SIG-M5 treated with dmso at 0.1 percent for 504 hours (cell line): ENCODE data around the gene CLNK.

Experiments used
- DNase-seq: peaks from one replicate; lab custom pipeline; 2025; ENCODE audit not compliant: unreplicated experiment; lab: John Stamatoyannopoulos, UW

CLNK gene

DNA sequence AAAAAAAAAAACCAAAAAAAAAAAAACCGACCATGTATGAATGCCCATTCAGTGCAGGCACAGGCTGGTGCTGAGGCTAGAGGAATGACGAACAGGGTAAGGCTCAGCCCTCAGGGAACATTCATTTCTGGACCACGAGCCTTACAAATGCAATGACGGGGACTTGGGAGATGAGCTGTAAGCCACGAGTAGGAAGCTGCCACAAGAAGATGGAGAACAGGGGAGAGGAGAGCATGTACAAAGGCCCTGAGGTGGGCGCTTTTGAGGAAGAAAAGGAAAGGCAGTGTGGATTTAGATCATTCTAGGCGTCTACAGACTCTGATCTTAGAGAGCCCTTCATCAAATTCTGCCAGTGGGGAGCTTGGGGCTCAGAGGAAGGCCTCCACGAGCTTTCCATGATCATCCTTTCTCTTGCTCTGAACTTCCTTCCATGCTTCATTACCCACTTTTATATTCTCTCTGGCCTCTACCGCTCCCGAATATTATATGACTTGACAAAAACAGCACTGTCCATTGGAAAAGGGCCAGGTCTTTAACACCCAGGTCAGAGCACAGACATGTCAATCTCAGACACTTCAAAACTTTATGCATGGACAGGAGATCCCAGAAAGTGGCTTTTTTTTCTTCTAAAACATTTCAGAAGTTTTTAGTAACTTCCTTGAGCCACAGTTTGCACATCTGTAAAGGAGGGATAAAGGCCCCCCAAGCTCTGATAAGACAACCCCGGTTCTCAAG lies 224.1 kb downstream of the CLNK start:
- no peak for DNase-seq

DNA sequence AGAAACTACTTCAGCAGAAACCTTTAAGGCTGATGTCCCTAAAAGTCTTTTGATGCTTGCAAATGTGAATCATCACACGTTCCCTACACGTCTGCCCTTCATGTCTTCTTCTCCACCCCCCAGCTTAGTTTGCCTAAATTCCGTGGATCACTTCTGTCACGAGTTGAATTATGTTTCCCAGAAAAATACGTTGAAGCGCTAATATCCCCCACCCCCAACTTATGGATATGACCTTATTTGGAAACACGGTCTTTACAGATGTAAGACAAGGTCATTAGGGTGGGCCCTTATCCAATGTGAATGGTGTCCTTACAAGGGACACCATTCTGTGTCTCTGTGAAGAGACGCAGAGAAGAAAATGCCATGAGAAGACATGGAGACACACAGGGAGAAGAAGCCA lies 225.3 kb downstream of the CLNK start:
- DNase-seq: no peak

DNA sequence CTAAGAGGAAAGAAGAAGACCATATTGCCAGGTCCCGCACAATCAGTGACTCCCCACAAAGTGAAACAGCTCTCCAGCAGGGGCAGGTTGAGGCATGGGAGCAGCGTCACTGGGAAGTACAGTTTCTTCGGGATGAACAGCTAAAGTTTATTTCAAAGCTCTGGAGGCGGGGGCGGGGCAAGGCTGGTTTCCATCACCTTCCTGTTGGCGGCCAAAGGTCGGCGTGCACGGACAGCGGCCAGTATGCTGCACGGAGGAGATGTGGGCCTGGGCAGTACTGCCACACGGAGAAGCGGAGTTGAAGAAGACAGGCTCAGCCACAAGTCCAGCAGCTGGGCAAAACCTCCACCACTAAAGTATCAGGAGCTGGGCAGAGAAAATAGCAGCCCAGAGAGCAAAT lies 226.4 kb downstream of the CLNK start:
- no peak for DNase-seq

DNA sequence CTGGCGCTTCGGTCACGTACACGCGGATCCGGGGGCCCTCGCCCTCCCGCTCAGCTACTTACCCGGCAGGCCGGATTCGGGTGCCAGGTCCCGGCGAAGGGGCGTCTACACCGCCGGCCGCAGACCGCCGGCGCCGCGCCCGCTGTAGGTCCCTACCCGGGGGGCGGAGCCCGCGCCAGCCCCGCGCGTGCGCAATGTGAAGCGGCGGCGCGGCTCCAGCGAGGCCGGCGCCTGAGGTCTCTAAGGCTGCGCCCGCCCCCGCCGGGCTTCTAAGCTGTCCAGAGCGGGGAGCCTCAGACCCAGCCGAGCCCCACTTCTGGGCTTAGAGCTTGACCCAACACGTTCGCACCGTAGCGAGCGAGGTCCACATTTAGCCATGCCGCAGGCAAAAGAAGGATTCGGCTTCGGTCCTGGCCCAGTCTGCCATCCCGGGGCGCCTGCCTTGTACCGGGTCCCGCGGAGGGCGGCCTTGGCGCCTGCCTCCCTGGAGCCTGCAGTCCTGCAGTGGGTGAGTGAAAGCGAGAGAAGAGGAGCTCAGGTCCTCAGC lies 227.2 kb downstream of the CLNK start, which contains the start of gene ZNF518B:
TSS of gene ZNF518B (minus strand) at position 172 of the 547 bp plus-strand sequence. CDS start 11,098 bp downstream, outside the sequence.
- DNase-seq: no peak

DNA sequence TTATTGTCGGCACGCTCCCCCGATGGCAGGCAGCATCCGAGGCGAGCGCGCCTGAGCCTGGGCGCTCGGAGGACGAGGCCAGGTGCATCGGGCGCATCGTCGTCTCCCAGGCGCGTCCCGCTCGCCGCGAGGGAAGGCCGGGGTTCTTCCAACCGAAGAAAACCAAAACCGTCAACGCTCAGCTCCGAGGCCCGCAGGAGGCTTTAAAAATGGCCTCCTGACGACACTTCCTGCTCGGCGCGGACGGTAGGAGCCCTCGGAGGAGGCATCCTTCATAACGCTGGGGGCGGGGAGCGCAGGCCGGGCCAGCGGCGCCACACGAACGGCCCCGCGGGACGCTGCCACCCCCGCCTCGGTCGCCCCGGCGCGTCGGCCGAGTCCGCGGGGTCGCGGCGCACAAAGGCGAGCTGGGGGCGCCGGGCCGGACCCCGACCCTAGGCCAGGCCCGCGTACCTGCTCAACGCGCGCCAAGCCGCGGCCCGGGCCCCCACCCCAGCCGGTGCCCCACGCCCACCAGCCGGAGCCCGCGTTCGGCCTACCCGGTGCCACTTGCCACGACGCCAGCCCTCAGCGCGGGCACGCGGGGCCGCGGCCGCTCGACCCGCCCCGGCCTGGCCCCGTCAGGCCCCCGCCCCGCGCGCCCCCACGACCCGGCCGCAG lies 227.8 kb downstream of the CLNK start:
- no peak for DNase-seq

DNA sequence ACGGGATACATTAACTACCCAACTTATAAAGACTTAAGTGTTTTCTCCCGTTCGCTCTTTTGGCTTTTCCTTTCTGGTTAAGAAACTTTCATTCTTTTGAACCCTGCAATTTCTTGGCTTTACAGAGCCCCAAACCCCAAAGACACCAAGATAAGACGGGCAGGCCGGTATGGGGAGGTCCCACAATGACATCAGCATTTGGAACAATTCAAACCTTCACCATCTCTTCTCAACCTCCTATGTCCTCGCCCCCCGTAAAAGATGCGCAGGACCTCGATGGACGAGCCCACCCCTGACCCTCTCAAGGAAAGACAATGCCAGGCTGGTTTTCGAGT lies 228.3 kb downstream of the CLNK start:
- no peak for DNase-seq

DNA sequence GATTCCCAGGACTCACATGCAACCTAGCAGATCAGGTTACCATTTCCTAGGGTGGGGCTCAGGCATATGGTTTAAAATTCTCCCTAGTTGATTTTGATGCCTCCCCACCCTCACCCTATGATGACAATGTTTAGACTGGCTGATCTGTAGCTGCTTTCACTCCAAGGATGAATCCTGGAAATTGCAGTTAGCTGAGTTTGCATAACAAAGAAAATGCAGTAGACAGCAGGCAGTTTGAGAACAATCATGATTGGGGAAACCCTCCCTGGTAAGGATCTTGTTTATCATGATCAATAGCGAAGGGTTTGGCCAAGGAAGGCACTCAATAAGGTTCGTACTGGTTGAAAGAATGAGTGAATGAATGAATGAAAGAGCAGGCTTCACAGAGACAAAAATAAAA lies 229.4 kb downstream of the CLNK start:
- no peak for DNase-seq

DNA sequence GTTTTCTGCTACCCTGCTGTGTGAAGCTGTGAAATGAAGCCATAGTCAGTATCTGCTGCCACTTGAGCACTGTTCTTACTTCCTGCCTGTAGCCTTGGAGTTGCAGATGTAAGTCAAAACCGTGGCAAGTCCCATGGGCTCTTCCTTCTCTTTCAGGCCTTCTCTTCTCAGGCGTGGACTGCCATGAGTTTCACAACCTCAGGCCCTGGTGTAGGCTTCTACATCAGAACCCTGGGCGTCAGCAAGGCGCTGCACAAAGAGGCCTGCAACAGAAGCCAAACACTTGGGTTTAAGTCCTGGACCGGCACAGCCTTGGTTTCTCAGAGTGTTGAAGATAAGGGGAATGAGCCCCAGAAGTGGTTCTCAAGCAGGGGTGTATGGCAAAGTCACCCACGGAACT lies 229.8 kb downstream of the CLNK start:
- DNase-seq: no peak

DNA sequence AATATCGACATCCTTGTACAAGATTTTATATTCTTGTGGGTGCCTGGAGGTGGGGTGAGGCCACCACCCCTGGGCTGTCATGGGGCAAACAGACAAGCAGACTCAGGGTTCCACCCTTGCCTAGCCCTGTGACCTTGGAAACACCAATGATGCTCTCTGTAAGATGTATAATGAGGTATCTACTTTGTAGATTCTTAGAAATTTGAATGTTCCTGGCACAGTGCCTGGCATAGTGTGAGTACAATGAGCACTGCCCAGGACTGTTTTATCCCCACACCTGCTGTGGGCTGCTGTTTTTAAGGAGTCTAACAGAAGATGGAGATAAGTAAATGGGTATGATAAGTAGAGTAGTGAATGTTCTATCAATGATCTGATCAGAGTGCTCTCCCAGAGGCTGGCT lies 230.4 kb downstream of the CLNK start:
- DNase-seq: no peak

DNA sequence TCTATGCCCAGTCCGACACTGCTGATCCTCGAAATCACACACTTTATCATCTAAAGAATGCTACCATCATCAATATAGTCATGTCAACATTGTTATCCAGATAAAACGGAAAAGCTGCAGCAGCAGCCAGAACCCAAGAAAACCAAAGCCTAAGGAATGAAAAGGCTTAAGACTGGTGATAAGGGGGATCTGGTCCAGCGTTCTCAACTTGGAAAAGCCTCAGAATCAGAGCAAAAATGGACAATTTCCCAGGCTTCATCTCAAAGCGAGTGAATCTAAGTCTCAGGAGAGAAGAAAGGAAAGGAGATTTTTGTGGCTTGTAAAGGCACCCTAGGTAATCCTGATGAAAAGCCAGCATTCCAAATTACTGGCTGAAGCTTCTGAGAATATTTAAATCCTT lies 235.6 kb downstream of the CLNK start:
- no peak for DNase-seq

DNA sequence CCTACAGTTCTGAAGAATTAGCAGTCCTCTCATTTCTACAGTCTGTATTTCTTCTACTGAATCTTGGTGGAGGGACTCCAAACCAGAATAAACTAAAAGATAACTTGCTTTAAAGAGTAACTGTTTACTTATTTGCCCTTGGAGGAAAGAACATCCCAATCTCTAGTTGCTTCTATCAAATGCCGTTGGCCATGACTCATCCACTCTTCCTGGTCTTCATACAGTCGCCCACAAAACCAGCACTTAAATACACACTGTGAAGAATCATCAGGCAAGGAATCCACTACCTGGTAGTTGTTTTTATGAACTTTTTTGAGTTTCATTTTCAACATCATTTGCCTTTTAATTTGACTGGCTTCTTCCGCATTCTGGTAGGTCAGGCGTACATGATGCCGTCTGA lies 241.6 kb downstream of the CLNK start:
- DNase-seq: no peak

DNA sequence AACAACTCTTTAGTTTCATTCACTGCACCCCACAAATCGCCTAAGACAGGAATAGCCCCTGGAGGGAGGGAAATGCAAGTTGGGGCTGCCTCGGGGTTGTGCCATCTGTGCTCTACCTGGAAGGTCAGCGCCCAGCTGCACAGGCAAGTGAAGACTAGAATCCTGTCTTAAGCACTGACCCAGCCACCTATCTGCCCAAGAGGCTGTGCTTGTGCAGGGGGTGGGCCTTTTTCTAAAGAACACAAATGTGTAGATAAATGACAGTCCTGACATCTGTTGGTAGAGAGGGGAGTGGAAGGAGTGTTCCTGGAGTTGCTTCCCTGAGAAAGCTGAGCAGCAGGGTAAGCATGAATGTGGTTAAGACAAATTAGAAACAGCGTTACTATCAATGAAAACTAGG lies 243.1 kb downstream of the CLNK start:
- DNase-seq: no peak

DNA sequence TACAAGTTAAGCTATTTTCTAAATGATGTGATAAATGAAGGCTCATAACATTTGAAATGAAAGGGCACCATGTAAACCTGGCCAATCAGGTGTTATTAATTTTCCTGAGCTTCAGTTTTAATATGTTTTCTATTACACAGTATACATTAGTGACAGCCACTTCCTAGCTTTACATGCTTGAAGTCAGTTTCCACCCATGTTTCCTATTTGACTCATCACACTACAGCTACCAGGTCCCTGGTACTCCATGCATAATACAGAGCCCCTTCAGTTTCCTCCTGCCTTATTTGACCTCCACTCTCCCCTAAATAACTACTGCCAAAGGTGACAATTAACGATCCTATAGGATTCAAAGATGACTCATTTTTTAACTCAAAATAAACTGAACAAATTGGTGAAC lies 245.6 kb downstream of the CLNK start:
- no peak for DNase-seq

DNA sequence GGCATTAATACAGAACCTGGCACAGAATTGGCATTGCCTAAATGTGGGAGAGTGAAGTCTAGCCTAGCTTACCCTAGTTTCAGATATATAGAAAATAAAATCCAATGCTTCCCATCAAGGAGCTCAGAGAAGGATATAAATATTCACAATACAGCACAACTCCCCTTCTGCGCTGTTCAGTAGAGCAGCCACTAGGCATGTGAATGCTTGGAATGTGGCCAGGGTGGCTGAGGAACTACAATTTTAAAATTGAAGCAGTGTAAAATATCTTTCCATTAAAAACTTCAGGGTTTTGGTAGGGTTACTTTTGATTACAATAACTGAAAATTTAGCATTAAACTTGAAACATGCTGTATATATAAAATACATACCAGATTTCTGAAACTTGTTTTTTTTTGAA lies 246.8 kb downstream of the CLNK start:
- DNase-seq: no peak
